Osteoblast (primary cell): ENCODE results near the gene SRPK2. TPM values are rescaled to one million over a fixed set of nuclear protein-coding genes. Genes with fewer than 3 reads are reported as not detected.

Experiments
- DNase-seq: peaks from one replicate; pipeline ENCODE4 v3.0.0; 2011; ENCODE audit warnings: low spot score, mixed read lengths; ENCODE audit not compliant: insufficient read length; ENCODE audit errors: missing footprints
- H2AFZ ChIP-seq: 2 replicates; pipeline ENCODE4 v1.6.0; 2011; ENCODE audit warnings: mild to moderate bottlenecking, low read length
- H3K27ac ChIP-seq: 2 replicates; pipeline ENCODE4 v1.5.1; 2011; ENCODE audit warnings: mild to moderate bottlenecking, low read depth, low read length, moderate library complexity
- H3K27me3 ChIP-seq: 2 replicates; pipeline ENCODE4 v1.6.0; 2012; ENCODE audit warnings: mild to moderate bottlenecking, control low read depth, inconsistent platforms, low read length, moderate library complexity; ENCODE audit not compliant: insufficient read depth
- H3K36me3 ChIP-seq: 2 replicates; pipeline ENCODE4 v1.5.1; 2011; ENCODE audit warnings: mild to moderate bottlenecking, low read length, control low read depth, moderate library complexity; ENCODE audit not compliant: insufficient read depth
- H3K4me1 ChIP-seq: 2 replicates; pipeline ENCODE4 v1.5.1; 2011; ENCODE audit warnings: mild to moderate bottlenecking, low read length, control low read depth, moderate library complexity; ENCODE audit not compliant: insufficient read depth
- H3K4me2 ChIP-seq: 2 replicates; pipeline ENCODE4 v1.6.0; 2011; ENCODE audit warnings: mild to moderate bottlenecking, low read length; ENCODE audit not compliant: insufficient read depth
- H3K4me3 ChIP-seq: fragments of 200-600 bp; sonication (generic); 3 replicates; pipeline ENCODE4 v1.5.1; 2012; ENCODE audit warnings: mild to moderate bottlenecking, low read length, inconsistent platforms; ENCODE audit not compliant: insufficient read depth
- H3K79me2 ChIP-seq: 2 replicates; pipeline ENCODE4 v1.6.0; 2012; ENCODE audit warnings: mild to moderate bottlenecking, low read length, control low read depth, inconsistent platforms; ENCODE audit not compliant: insufficient read depth
- H3K9me3 ChIP-seq: 2 replicates; pipeline ENCODE4 v1.5.1; 2011; ENCODE audit warnings: low read depth, low read length, control low read depth
- H4K20me1 ChIP-seq: 2 replicates; pipeline ENCODE4 v1.6.0; 2012; ENCODE audit warnings: mild to moderate bottlenecking, low read length, control low read depth; ENCODE audit not compliant: insufficient read depth
- total RNA-seq: library from RNA; depleted of rRNA; stranded (reverse); fragments of >200 nt; gene quantifications from 2 replicates; pipeline ENCODE4 v1.2.3, GENCODE V29; 2012
- TF ChIP-seq, protein P1 (sequence below): IDR thresholded peaks from 2 replicates; pipeline ENCODE4 v1.5.1; 2011; ENCODE audit warnings: mild to moderate bottlenecking, low read depth, low read length, moderate library complexity; ENCODE audit errors: extremely low read depth

SRPK2 gene
- total RNA-seq, 1 donor, result 82.2 TPM

DNA sequence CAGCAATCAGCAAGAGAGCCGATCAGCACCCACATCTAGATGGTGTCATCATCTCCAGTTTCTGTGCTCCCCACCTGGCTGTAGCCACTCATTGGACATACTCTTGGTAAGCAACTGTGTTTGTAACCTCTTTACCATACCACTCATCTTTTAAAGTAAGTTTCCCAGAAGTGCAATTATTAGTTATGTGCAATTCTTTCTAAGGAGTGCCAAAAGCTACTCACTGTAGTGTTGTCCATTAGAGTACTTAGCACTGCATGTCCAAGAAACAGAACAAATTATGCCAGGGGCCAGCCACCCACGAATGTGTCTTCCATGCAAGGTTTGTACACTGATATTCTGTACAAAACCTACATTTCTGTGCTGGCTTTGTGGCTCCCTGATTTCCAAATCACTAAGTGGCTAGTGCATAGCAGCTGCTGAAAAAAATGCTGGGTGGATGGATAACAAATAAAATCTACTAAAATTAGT is 131.9 kb downstream of the SRPK2 start:
- no peak for DNase-seq
- Histone ChIP-seq H3K4me1 (no peaks in the 10 kb centered on the region), H3K27ac (no peak overlapping the region), H3K36me3 (no peaks in the 10 kb centered on the region), H3K27me3 (no peaks in the 10 kb centered on the region), H3K9me3 (no peaks in the 10 kb centered on the region), H3K4me3 (no peak overlapping the region), H3K4me2 (no peak overlapping the region), H2AFZ (no peak overlapping the region), H3K79me2 (peaks cover 80% of the 10 kb centered on the region), H4K20me1 (peaks cover 37% of the 10 kb centered on the region)
- TF ChIP-seq, protein P1, sequence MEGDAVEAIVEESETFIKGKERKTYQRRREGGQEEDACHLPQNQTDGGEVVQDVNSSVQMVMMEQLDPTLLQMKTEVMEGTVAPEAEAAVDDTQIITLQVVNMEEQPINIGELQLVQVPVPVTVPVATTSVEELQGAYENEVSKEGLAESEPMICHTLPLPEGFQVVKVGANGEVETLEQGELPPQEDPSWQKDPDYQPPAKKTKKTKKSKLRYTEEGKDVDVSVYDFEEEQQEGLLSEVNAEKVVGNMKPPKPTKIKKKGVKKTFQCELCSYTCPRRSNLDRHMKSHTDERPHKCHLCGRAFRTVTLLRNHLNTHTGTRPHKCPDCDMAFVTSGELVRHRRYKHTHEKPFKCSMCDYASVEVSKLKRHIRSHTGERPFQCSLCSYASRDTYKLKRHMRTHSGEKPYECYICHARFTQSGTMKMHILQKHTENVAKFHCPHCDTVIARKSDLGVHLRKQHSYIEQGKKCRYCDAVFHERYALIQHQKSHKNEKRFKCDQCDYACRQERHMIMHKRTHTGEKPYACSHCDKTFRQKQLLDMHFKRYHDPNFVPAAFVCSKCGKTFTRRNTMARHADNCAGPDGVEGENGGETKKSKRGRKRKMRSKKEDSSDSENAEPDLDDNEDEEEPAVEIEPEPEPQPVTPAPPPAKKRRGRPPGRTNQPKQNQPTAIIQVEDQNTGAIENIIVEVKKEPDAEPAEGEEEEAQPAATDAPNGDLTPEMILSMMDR, result no peak

- Histone ChIP-seq H3K4me1 (peaks cover 3% of the 10 kb centered on the region), H3K4me3 (no peak overlapping the region), H3K79me2 (peaks cover 88% of the 10 kb centered on the region), H3K27me3 (no peaks in the 10 kb centered on the region), H3K36me3 (no peaks in the 10 kb centered on the region), H3K9me3 (no peaks in the 10 kb centered on the region), H3K27ac (no peak overlapping the region), H3K4me2 (no peak overlapping the region), H4K20me1 (peaks cover 19% of the 10 kb centered on the region), H2AFZ (no peak overlapping the region)
- TF ChIP-seq, protein P1, result no peak
- no peak for DNase-seq
Observed at GRCh38 chr7:105250706-105251105, 138.0 kb downstream of the SRPK2 start.

DNA sequence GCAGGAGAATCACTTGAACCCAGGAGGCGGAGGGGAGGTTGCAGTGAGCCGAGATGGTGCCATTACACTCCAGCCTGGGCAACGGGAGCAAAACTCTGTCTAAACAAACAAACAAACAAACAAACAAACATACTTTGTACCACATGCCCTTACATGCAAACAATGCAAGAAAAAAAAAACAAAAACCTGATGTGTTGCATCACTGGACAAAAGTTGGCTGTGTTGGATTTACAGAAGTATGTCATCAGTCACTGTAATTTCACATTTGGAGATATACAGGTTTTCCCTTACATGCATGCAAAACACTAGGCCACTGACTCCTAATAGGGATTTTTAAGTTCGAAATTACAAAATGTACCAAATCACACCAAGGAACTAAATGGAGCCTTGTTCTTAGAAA is 138.5 kb downstream of the SRPK2 start:
- Histone ChIP-seq H3K27me3 (no peaks in the 10 kb centered on the region), H2AFZ (no peak overlapping the region), H3K9me3 (no peaks in the 10 kb centered on the region), H3K4me1 (peaks cover 3% of the 10 kb centered on the region), H3K4me3 (no peak overlapping the region), H3K4me2 (no peak overlapping the region), H3K79me2 (peaks cover 88% of the 10 kb centered on the region), H4K20me1 (peaks cover 15% of the 10 kb centered on the region), H3K36me3 (no peaks in the 10 kb centered on the region), H3K27ac (no peak overlapping the region)
- TF ChIP-seq, protein P1, result no peak
- no peak for DNase-seq

- DNase-seq, result no peak
- H3K27me3 ChIP-seq, result no peaks in the 10 kb centered on the region
- no peaks in the 10 kb centered on the region for H3K9me3 ChIP-seq
- H2AFZ ChIP-seq, result no peak overlapping the region
- no peaks in the 10 kb centered on the region for H3K36me3 ChIP-seq
- H3K4me2 ChIP-seq, result no peak overlapping the region
- no peak overlapping the region for H3K27ac ChIP-seq
- peaks cover 15% of the 10 kb centered on the region for H4K20me1 ChIP-seq
- H3K79me2 ChIP-seq, result peaks cover 88% of the 10 kb centered on the region
- TF ChIP-seq, protein P1, result no peak
- H3K4me1 ChIP-seq, result peaks cover 3% of the 10 kb centered on the region
- H3K4me3 ChIP-seq, result no peak overlapping the region
Observed at GRCh38 chr7:105249216-105249615, 139.5 kb downstream of the SRPK2 start.
